HL-60 (cell line): Measurements from ENCODE around the gene KLRD1.
A peak's percentile ranks its signal among the peaks of the same experiment; 100 is the strongest.
"Not testable (repeated sequence)": the region's sequence is repeated elsewhere in the genome, so short reads cannot be mapped to it uniquely, and the experiment has no call there.

Experiments used
- DNase-seq, 2 experiments: peaks; one replicate each; pipeline ENCODE4 v3.0.0-alpha.2; 2010 to 2020; ENCODE audit warnings: low read depth in 1 of 2, low spot score in 1 of 2
- H3K27ac ChIP-seq: fragments of 250-450 bp; sonication (Bioruptor Pico); replicated peaks from 2 replicates; pipeline ENCODE4 v1.5.1; 2020; ENCODE audit warnings: mild to moderate bottlenecking, moderate library complexity
- H3K27me3 ChIP-seq: fragments of 250-450 bp; sonication (Bioruptor Pico); 2 replicates; pipeline ENCODE4 v1.5.1; 2021; ENCODE audit warnings: mild to moderate bottlenecking, moderate library complexity; ENCODE audit not compliant: insufficient read depth, poor library complexity, severe bottlenecking
- H3K4me3 ChIP-seq: replicated peaks from 2 replicates; pipeline ENCODE4 v1.5.1; 2011; ENCODE audit warnings: mild to moderate bottlenecking, control low read depth, low read length; ENCODE audit not compliant: insufficient read depth
- CTCF ChIP-seq: IDR thresholded peaks from one replicate; pipeline ENCODE4 v1.5.1; 2011; ENCODE audit warnings: low read length, control low read depth, inconsistent platforms; ENCODE audit not compliant: insufficient read depth
- GABPA ChIP-seq: IDR thresholded peaks from 2 replicates; pipeline ENCODE4 v1.6.1; 2012; ENCODE audit warnings: low read depth
- POLR2AphosphoS5 ChIP-seq: IDR thresholded peaks from 2 replicates; pipeline ENCODE4 v1.6.1; 2012; ENCODE audit warnings: low read depth
- REST ChIP-seq: IDR thresholded peaks from 2 replicates; pipeline ENCODE4 v1.6.1; 2012; ENCODE audit warnings: low read depth; ENCODE audit not compliant: insufficient replicate concordance
- SPI1 ChIP-seq: IDR thresholded peaks from 2 replicates; pipeline ENCODE4 v1.6.1; 2012; ENCODE audit warnings: low read depth, mild to moderate bottlenecking, borderline replicate concordance

Gene KLRD1

GRCh38 chr12:10363914-10364814 lies 56.5 kb downstream of the KLRD1 start:
- no peaks in the 10 kb centered on the region for H3K27me3 ChIP-seq
- TF ChIP-seq CTCF (no peak), SPI1 (peak; percentile 27; the same call in 1 of the 2 replicates)
- peak overlapping the region; percentile 57 for H3K4me3 ChIP-seq
- H3K27ac ChIP-seq: peak overlapping the region; percentile 80
- peak in 1 of 2 experiments; percentile 40 for DNase-seq

GRCh38 chr12:10364815-10365622 lies 57.3 kb downstream of the KLRD1 start:
- peak in 1 of 2 experiments; percentile 68 for DNase-seq
- TF ChIP-seq REST (no peak), CTCF (no peak), SPI1 (no peak), GABPA (no peak), POLR2AphosphoS5 (no peak)
- Histone ChIP-seq H3K4me3 (peak overlapping the region; percentile 57), H3K27me3 (no peaks in the 10 kb centered on the region), H3K27ac (peak overlapping the region; percentile 80)

- H3K27ac ChIP-seq: peak overlapping the region; percentile 80
- TF ChIP-seq CTCF (peak; percentile 6), GABPA (no peak)
- DNase-seq: peak in 1 of 2 experiments; percentile 6
- no peaks in the 10 kb centered on the region for H3K27me3 ChIP-seq
- no peak overlapping the region; the same call in 1 of the 2 replicates for H3K4me3 ChIP-seq
Measured at GRCh38 chr12:10365696-10366405, 58.2 kb downstream of the KLRD1 start.

GRCh38 chr12:10366875-10367274 lies 59.2 kb downstream of the KLRD1 start:
- Histone ChIP-seq H3K27me3 (no peaks in the 10 kb centered on the region), H3K27ac (no peak overlapping the region), H3K4me3 (no peak overlapping the region)
- no peak for DNase-seq
- no peak for TF ChIP-seq POLR2AphosphoS5
- TF ChIP-seq SPI1: no peak
- no peak for TF ChIP-seq CTCF
- no peak for TF ChIP-seq REST
- TF ChIP-seq GABPA: no peak

GRCh38 chr12:10367714-10368113 lies 60.0 kb downstream of the KLRD1 start:
- H3K27me3 ChIP-seq, H3K4me3 ChIP-seq, DNase-seq, H3K27ac ChIP-seq: not testable (repeated sequence)
